HCT116 (cell line): ENCODE results near the gene QPCT.

Experiments used
- EGR1 ChIP-seq: IDR thresholded peaks from 2 replicates; pipeline ENCODE4 v1.6.1; 2012; ENCODE audit warnings: low read depth
- EZH2 ChIP-seq: fragments of 200-600 bp; sonication (generic); IDR thresholded peaks from 2 replicates; pipeline ENCODE4 v1.6.1; 2017; ENCODE audit warnings: antibody characterized with exemption, mixed run types
- FOSL1 ChIP-seq: IDR thresholded peaks from 2 replicates; pipeline ENCODE4 v1.6.1; 2012; ENCODE audit warnings: low read depth
- POLR2A ChIP-seq: IDR thresholded peaks from 2 replicates; pipeline ENCODE4 v1.7.0; 2011; ENCODE audit warnings: borderline replicate concordance; ENCODE audit not compliant: insufficient read depth, insufficient read length; ENCODE audit errors: extremely low read depth
- RAD21 ChIP-seq: IDR thresholded peaks from 2 replicates; pipeline ENCODE4 v1.6.1; 2012; ENCODE audit warnings: low read depth, mild to moderate bottlenecking
- SP1 ChIP-seq: IDR thresholded peaks from 2 replicates; pipeline ENCODE4 v1.6.1; 2012; ENCODE audit warnings: low read depth
- SRF ChIP-seq: IDR thresholded peaks from 2 replicates; pipeline ENCODE4 v1.6.1; 2012; ENCODE audit warnings: low read depth
- TCF7L2 ChIP-seq: IDR thresholded peaks from 2 replicates; pipeline ENCODE4 v1.7.0; 2011; ENCODE audit warnings: borderline replicate concordance, inconsistent platforms; ENCODE audit not compliant: insufficient read depth, insufficient read length; ENCODE audit errors: extremely low read depth
- YY1 ChIP-seq: IDR thresholded peaks from 2 replicates; pipeline ENCODE4 v1.6.1; 2011; ENCODE audit warnings: low read length, low read depth, moderate library complexity, mild to moderate bottlenecking; ENCODE audit not compliant: insufficient replicate concordance; ENCODE audit errors: extremely low read depth
- TF ChIP-seq, protein P1 (sequence below), 3 experiments: fragments of 200-600 bp in 1 of 3; sonication (generic) in 1 of 3; IDR thresholded peaks in 2 of 3; conservative IDR thresholded peaks in 1 of 3; 2 replicates each; pipeline ENCODE4 v1.5.1; 2012 to 2017; ENCODE audit warnings: low read depth in 2 of 3, low read length in 2 of 3, antibody characterized with exemption in 1 of 3, borderline replicate concordance in 1 of 3, control low read depth in 1 of 3, mild to moderate bottlenecking in 1 of 3, mixed read lengths in 1 of 3, mixed run types in 1 of 3, moderate library complexity in 1 of 3; ENCODE audit not compliant: insufficient read depth in 1 of 3
- TF ChIP-seq, protein P2 (sequence below): IDR thresholded peaks from 2 replicates; pipeline ENCODE4 v1.6.1; 2012
- TF ChIP-seq, protein P3 (sequence below): IDR thresholded peaks from 2 replicates; pipeline ENCODE4 v1.6.1; 2012; ENCODE audit warnings: low read depth
- TF ChIP-seq, protein P4 (sequence below): IDR thresholded peaks from 2 replicates; pipeline ENCODE4 v1.6.1; 2012

DNA sequence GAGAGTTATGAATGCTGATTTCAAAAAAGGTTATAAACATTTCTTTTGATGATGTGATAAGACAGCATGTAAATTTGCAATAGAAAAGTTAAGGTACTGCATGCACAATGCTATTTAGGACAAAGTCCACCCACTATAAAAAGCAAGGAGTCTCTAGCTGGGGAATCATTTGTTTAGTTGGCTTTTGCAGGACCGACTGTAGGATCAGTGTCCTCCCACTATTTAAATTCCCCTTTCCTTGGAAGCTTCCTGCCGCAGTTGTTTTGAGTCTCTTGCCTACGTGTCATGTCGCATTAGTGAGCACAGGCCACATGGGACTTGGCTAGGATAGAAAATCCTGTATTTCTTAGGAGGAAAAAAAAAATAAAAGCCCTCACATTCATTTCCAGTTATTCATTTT is 13.1 kb downstream of the QPCT start:
- TF ChIP-seq, protein P1, sequence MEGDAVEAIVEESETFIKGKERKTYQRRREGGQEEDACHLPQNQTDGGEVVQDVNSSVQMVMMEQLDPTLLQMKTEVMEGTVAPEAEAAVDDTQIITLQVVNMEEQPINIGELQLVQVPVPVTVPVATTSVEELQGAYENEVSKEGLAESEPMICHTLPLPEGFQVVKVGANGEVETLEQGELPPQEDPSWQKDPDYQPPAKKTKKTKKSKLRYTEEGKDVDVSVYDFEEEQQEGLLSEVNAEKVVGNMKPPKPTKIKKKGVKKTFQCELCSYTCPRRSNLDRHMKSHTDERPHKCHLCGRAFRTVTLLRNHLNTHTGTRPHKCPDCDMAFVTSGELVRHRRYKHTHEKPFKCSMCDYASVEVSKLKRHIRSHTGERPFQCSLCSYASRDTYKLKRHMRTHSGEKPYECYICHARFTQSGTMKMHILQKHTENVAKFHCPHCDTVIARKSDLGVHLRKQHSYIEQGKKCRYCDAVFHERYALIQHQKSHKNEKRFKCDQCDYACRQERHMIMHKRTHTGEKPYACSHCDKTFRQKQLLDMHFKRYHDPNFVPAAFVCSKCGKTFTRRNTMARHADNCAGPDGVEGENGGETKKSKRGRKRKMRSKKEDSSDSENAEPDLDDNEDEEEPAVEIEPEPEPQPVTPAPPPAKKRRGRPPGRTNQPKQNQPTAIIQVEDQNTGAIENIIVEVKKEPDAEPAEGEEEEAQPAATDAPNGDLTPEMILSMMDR (IDR thresholded peaks at IDR 0.05 in 2 of 3, conservative IDR thresholded peaks at IDR 0.05 in 1 of 3; ENCODE audit: borderline replicate concordance in 1 of 3, insufficient read depth in 1 of 3, low read depth in 2 of 3, low read length in 2 of 3) = no peak
- TF ChIP-seq, protein P2, sequence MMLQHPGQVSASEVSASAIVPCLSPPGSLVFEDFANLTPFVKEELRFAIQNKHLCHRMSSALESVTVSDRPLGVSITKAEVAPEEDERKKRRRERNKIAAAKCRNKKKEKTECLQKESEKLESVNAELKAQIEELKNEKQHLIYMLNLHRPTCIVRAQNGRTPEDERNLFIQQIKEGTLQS = no peak
- TF ChIP-seq TCF7L2 = no peak
- no peak for TF ChIP-seq YY1
- TF ChIP-seq FOSL1 = no peak
- no peak for TF ChIP-seq POLR2A
- TF ChIP-seq, protein P3, sequence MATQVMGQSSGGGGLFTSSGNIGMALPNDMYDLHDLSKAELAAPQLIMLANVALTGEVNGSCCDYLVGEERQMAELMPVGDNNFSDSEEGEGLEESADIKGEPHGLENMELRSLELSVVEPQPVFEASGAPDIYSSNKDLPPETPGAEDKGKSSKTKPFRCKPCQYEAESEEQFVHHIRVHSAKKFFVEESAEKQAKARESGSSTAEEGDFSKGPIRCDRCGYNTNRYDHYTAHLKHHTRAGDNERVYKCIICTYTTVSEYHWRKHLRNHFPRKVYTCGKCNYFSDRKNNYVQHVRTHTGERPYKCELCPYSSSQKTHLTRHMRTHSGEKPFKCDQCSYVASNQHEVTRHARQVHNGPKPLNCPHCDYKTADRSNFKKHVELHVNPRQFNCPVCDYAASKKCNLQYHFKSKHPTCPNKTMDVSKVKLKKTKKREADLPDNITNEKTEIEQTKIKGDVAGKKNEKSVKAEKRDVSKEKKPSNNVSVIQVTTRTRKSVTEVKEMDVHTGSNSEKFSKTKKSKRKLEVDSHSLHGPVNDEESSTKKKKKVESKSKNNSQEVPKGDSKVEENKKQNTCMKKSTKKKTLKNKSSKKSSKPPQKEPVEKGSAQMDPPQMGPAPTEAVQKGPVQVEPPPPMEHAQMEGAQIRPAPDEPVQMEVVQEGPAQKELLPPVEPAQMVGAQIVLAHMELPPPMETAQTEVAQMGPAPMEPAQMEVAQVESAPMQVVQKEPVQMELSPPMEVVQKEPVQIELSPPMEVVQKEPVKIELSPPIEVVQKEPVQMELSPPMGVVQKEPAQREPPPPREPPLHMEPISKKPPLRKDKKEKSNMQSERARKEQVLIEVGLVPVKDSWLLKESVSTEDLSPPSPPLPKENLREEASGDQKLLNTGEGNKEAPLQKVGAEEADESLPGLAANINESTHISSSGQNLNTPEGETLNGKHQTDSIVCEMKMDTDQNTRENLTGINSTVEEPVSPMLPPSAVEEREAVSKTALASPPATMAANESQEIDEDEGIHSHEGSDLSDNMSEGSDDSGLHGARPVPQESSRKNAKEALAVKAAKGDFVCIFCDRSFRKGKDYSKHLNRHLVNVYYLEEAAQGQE = no peak
- TF ChIP-seq EGR1 = no peak
- TF ChIP-seq SRF = no peak
- no peak for TF ChIP-seq EZH2
- no peak for TF ChIP-seq SP1
- TF ChIP-seq, protein P4, sequence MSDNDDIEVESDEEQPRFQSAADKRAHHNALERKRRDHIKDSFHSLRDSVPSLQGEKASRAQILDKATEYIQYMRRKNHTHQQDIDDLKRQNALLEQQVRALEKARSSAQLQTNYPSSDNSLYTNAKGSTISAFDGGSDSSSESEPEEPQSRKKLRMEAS = no peak
- TF ChIP-seq RAD21 = no peak
